HUES6 (cell line): ENCODE data around the gene RAB3A.

Experiments used
- H3K27ac ChIP-seq: 2 replicates; pipeline ENCODE4 v1.7.0; 2013; ENCODE audit warnings: low read depth, mild to moderate bottlenecking, low read length, inconsistent platforms
- H3K27me3 ChIP-seq: 2 replicates; pipeline ENCODE4 v1.6.1; 2013; ENCODE audit warnings: low read length; ENCODE audit not compliant: control insufficient read depth, insufficient read depth
- H3K36me3 ChIP-seq: 2 replicates; pipeline ENCODE4 v1.6.1; 2013; ENCODE audit warnings: low read length; ENCODE audit not compliant: control insufficient read depth, insufficient read depth
- H3K4me1 ChIP-seq: 2 replicates; pipeline ENCODE4 v1.6.1; 2013; ENCODE audit warnings: low read length; ENCODE audit not compliant: control insufficient read depth, insufficient read depth
- H3K4me3 ChIP-seq: 2 replicates; pipeline ENCODE4 v1.5.1; 2013; ENCODE audit warnings: low read depth, low read length
- H3K9ac ChIP-seq: one replicate; pipeline ENCODE4 v1.6.1; 2013; ENCODE audit warnings: mild to moderate bottlenecking, low read length
- H3K9me3 ChIP-seq: 2 replicates; pipeline ENCODE4 v1.6.1; 2013; ENCODE audit warnings: low read depth, low read length; ENCODE audit not compliant: control insufficient read depth, insufficient read depth

Gene RAB3A

GRCh38 chr19:18208098-18208951 lies 4.5 kb upstream of the RAB3A start:
- Histone ChIP-seq H3K9me3 (no peaks in the 10 kb centered on the region), H3K27me3 (peaks cover 2% of the 10 kb centered on the region; the same call in 1 of the 2 replicates), H3K9ac (no peak overlapping the region), H3K36me3 (no peaks in the 10 kb centered on the region), H3K4me3 (peak overlapping the region; percentile 16; the same call in 1 of the 2 replicates), H3K27ac (no peak overlapping the region), H3K4me1 (peaks cover 16% of the 10 kb centered on the region)

- Histone ChIP-seq H3K9ac (peak overlapping the region; percentile 71), H3K27ac (peak overlapping the region; percentile 92; the same call in 1 of the 2 replicates), H3K4me3 (peak overlapping the region; percentile 84)
Observed at GRCh38 chr19:18206018-18206417, 2.2 kb upstream of the RAB3A start.

GRCh38 chr19:18205200-18205892 lies 1.5 kb upstream of the RAB3A start:
- peaks cover 6% of the 10 kb centered on the region; the same call in 1 of the 2 replicates for H3K27me3 ChIP-seq

More at GRCh38 chr19:18206018-18206417, 2.2 kb upstream of the RAB3A start:
- peaks cover 20% of the 10 kb centered on the region for H3K4me1 ChIP-seq
- peaks cover 6% of the 10 kb centered on the region; the same call in 1 of the 2 replicates for H3K27me3 ChIP-seq
- peaks cover 7% of the 10 kb centered on the region for H3K36me3 ChIP-seq
- H3K9me3 ChIP-seq, result no peaks in the 10 kb centered on the region

GRCh38 chr19:18204394-18205199 lies 755 bp upstream of the RAB3A start:
- peaks cover 13% of the 10 kb centered on the region for H3K36me3 ChIP-seq
- H3K9me3 ChIP-seq, result no peaks in the 10 kb centered on the region
- H3K4me3 ChIP-seq, result peak overlapping the region; percentile 84
- peak overlapping the region; percentile 66 for H3K9ac ChIP-seq
- H3K27ac ChIP-seq, result peak overlapping the region; percentile 92
- H3K27me3 ChIP-seq, result peaks cover 6% of the 10 kb centered on the region; the same call in 1 of the 2 replicates
- peaks cover 20% of the 10 kb centered on the region for H3K4me1 ChIP-seq

More at GRCh38 chr19:18205200-18205892, 1.5 kb upstream of the RAB3A start:
- Histone ChIP-seq H3K36me3 (peaks cover 8% of the 10 kb centered on the region), H3K9ac (peak overlapping the region; percentile 71), H3K27ac (peak overlapping the region; percentile 92), H3K4me3 (peak overlapping the region; percentile 84), H3K4me1 (peaks cover 20% of the 10 kb centered on the region), H3K9me3 (no peaks in the 10 kb centered on the region)

GRCh38 chr19:18203408-18203862 lies 407 bp downstream of the RAB3A start:
- Histone ChIP-seq H3K27me3 (peaks cover 6% of the 10 kb centered on the region; the same call in 1 of the 2 replicates), H3K9ac (peak overlapping the region; percentile 21), H3K36me3 (peaks cover 21% of the 10 kb centered on the region), H3K4me1 (peaks cover 20% of the 10 kb centered on the region), H3K27ac (no peak overlapping the region), H3K9me3 (no peaks in the 10 kb centered on the region), H3K4me3 (peak overlapping the region; percentile 88)

- Histone ChIP-seq H3K27ac (no peak overlapping the region), H3K4me3 (peak overlapping the region; percentile 88), H3K27me3 (peaks cover 6% of the 10 kb centered on the region; the same call in 1 of the 2 replicates), H3K9me3 (no peaks in the 10 kb centered on the region), H3K9ac (peak overlapping the region; percentile 21), H3K36me3 (peaks cover 27% of the 10 kb centered on the region), H3K4me1 (peaks cover 16% of the 10 kb centered on the region)
Observed at GRCh38 chr19:18202778-18203407, 949 bp downstream of the RAB3A start.

GRCh38 chr19:18202397-18202777 lies 1.5 kb downstream of the RAB3A start:
- H3K4me3 ChIP-seq, result no peak overlapping the region
- no peak overlapping the region for H3K9ac ChIP-seq
- H3K27me3 ChIP-seq, result peaks cover 6% of the 10 kb centered on the region; the same call in 1 of the 2 replicates
- H3K9me3 ChIP-seq, result no peaks in the 10 kb centered on the region
- peaks cover 16% of the 10 kb centered on the region for H3K4me1 ChIP-seq
- peaks cover 32% of the 10 kb centered on the region for H3K36me3 ChIP-seq
- no peak overlapping the region for H3K27ac ChIP-seq

- no peak overlapping the region for H3K4me3 ChIP-seq
- peaks cover 14% of the 10 kb centered on the region for H3K4me1 ChIP-seq
- peaks cover 48% of the 10 kb centered on the region for H3K36me3 ChIP-seq
- peaks cover 5% of the 10 kb centered on the region; the same call in 1 of the 2 replicates for H3K27me3 ChIP-seq
- no peaks in the 10 kb centered on the region for H3K9me3 ChIP-seq
- no peak overlapping the region for H3K27ac ChIP-seq
- no peak overlapping the region for H3K9ac ChIP-seq
Observed at GRCh38 chr19:18198374-18198773, 5.5 kb downstream of the RAB3A start.

- H3K27ac ChIP-seq, result no peak overlapping the region
- no peak overlapping the region for H3K9ac ChIP-seq
- H3K9me3 ChIP-seq, result no peaks in the 10 kb centered on the region
- H3K36me3 ChIP-seq, result peaks cover 48% of the 10 kb centered on the region
- H3K4me3 ChIP-seq, result no peak overlapping the region
- peaks cover 9% of the 10 kb centered on the region; the same call in 1 of the 2 replicates for H3K4me1 ChIP-seq
- peaks cover under 1% of the 10 kb centered on the region; the same call in 1 of the 2 replicates for H3K27me3 ChIP-seq
Observed at GRCh38 chr19:18197941-18198340, 5.9 kb downstream of the RAB3A start.

- Histone ChIP-seq H3K36me3 (peaks cover 45% of the 10 kb centered on the region), H3K27me3 (no peaks in the 10 kb centered on the region), H3K9ac (no peak overlapping the region), H3K4me3 (no peak overlapping the region), H3K9me3 (no peaks in the 10 kb centered on the region), H3K4me1 (peaks cover 10% of the 10 kb centered on the region; the same call in 1 of the 2 replicates), H3K27ac (no peak overlapping the region)
Observed at GRCh38 chr19:18197306-18197705, 6.5 kb downstream of the RAB3A start.
